Iris pigment epithelial cell (primary cell): ENCODE results near the gene ISYNA1.
"Not testable (repeated sequence)": the region's sequence is repeated elsewhere in the genome, so short reads cannot be mapped to it uniquely, and the experiment has no call there.

ENCODE experiments used
- DNase-seq: peaks from one replicate; pipeline ENCODE4 v3.0.0-alpha.2; 2011; ENCODE audit warnings: low read depth

The ISYNA1 gene

DNA sequence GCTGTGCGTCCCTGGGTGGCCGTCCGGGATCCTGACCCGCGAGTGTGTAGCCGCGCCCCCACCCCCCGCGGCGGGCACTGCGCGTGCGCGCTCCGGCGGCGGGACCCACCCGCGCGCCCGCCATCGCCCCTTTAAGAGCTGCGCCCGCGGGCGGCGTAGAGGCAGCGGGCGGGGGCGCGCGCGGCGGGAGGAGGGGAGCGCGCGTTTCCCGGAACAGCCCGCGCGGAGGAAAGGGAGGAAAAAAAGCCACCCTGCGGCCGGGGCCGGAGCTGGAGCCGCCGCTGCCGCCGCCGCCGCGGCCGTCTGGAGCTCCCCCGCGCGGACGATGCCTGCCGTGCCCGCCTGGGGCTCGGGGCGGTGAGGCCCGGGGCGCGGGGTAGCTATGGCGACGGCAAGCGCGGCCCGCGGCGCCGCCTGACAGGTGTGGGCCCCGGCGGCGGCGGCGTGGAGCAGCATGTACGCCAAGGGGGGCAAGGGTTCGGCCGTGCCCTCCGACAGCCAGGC is 18.7 kb downstream of the ISYNA1 start, which contains the start of gene SSBP4:
SSBP4 (plus strand) TSS at position 204 of the 504 bp plus-strand sequence; CDS start at position 455, 251 bp downstream.
- peak; percentile 79 for DNase-seq

DNA sequence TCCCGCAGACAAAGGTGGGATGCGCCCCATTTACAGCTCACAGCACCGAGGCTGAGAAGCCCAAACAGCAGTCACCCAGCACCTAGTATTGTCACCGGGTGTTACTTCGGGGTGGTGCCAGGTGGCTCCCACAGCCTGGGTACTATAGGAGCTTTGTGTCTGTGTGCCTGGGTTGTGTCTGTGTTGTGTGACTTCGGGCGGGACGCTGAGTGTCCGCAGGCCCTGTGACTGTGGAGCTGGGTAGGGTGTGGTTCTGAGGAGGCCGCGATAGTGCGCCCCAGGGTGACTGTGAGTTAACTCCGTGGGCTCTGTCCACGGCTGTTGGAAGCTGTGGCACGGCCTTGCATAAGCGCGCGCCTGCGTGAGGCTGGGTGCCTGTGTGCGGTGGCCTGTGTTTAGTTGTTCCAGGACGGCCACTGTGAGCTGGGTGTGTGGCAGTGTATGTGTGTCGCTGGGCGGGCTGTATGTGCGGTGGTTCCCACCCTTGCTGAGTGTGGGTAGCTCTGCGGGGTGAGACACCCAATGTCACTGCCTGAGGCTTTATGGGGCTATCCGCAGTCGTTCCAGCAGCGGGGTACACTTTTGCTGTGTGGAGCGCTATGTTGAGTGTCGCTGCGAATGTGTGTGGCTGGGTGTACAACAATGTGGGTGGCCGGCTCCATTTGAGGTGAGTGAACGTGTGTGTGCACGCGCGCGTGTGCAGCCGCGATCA is 19.3 kb downstream of the ISYNA1 start:
- DNase-seq: no peak

DNA sequence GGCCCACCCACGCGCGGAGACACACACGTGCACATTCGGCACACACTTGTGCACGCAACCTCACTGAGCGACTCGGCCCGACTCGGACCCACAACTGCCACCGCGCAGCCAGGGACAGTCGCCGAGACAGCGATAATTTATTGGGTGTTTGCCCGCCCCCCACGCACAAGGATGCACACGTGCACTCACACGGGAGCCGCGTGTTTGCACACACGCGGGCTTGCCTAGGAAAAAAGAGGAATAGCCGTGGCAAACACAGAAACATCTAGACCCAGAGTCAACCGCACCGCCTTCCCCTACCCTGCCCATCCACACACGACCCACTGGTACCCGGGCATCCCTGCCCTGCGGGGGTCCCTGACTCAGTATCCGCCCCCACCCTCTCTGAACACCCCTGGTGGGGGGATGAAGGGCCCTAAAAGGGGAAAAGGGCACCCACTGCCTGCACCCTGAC is 19.9 kb downstream of the ISYNA1 start:
- no peak for DNase-seq

DNA sequence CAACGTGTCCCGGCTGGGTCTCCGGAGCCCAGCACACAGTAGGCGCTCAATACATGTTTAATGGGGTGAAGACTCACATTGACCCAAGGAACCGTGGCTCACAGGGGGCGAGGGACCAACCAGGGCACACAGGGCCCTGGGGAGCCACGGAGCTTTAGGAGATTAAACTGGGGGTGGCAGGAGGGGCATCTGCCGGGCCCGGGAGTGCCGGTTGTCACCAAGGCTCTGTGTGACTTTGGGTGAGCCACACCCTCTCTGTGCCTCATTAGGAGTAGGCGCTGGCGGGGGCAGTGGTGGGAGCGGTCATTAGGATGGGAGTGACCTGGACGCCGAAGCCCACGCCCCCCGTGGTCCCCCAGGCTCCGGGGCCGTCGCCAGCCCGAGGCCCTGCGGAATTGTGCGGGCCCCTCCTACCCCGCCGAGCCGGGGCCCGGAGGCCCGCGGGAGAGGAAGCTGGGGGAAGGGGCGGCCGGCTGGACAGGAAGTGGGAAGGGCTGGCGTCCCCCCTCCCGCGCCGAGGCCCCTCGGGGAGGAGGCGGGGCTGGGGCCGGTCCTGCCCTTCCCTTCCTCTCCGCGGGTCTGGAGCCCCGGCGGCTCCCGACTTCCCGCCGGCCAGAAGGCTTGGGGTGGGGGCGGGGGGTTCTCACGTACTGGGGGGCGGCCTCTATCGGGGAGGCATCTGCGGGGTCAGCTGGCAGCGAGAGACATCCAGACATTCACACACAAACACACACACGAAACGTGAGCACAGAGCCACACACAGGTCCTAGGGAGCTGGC is 20.5 kb downstream of the ISYNA1 start:
- DNase-seq: peak; percentile 81

DNA sequence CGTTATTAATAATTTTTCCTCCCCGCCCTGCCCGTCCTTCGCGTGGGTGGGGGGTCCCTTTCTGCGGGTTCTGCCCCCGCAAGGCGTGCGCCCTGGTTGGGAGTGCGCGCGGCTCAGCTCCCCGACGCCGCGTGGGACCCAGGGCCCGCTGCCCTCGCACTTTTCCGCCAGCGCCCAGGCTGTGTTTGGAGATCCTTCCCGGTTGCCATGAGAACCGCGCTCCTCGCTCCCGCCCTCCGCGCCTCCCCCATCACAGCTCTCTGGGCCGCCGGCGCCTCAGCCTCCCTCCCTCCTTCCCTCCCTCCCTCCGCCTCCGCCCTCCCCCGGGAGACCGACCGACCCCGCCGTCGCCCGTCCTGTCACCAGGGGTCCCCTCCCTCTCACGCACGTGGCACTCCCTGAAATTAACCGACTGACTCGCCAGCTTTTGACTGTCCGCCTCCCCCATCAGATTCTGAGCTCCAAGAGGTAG is 21.1 kb downstream of the ISYNA1 start:
- peak; percentile 90 for DNase-seq

DNA sequence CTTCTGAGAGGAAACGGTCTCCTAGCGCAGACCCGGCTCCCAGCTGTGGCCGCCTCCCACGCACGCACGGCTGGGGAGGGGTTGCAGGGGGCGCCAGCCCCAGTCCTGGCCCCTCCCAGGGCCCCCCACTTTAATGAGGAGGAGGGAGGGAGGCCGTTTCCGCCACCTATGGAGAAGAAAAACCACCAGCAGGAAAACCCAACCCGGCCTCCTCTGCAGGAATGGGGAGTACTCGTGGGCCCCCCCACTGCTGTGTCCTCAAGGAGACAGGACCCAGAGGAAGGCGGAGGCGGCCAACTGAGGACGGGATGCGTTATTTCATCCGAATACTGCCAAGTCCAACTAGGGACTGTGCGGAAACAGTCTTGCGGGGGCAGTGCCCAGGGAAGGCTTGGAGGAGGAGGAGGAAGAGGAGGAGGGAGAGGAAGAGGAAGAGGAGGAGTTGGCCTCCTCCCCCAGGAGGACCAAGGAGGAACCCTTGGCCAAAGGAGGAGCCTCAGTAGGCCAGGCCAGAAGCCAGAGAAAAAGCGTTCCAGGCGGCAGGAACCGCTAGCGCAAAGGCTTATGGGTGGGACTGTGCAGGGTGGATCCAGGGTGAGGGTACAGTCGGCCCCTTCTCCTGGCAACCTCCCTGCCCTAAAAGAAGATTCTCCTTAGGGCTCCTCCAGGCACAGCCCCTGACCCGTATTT is 22.6 kb downstream of the ISYNA1 start:
- peak; percentile 70 for DNase-seq

DNA sequence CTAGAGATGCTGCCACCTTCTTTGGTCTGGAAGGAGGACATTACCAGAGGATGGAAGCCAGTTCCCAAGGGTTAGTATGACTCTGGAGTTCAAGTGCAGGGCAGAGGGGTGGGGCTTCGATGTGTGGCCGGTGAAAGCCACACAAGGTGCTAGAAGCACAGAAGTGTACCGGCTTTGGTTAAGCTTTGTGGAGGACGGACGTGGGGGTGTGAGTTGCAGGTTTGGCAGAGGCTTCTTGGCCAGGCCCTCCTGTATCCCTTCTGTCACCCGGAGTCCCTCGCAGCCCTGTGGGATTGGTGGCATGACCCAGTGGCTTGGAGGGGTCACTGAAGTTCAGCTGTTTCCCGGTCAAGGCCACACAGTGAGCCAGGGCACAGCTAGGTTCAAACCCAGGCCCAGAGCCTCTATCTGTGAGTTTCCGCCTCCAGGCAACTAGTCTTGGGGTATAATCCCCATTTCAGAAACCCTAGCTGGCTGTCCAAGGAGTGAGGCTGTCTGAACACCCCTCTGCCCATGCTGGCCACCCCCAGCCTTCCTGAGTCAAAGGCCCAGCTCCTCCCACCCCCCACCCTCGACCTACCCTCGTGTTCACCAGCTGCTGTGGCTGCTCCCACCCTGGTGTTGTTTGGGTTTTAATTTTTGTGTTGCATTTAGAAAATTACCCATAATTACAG is 23.3 kb downstream of the ISYNA1 start:
- DNase-seq: peak; percentile 55

DNA sequence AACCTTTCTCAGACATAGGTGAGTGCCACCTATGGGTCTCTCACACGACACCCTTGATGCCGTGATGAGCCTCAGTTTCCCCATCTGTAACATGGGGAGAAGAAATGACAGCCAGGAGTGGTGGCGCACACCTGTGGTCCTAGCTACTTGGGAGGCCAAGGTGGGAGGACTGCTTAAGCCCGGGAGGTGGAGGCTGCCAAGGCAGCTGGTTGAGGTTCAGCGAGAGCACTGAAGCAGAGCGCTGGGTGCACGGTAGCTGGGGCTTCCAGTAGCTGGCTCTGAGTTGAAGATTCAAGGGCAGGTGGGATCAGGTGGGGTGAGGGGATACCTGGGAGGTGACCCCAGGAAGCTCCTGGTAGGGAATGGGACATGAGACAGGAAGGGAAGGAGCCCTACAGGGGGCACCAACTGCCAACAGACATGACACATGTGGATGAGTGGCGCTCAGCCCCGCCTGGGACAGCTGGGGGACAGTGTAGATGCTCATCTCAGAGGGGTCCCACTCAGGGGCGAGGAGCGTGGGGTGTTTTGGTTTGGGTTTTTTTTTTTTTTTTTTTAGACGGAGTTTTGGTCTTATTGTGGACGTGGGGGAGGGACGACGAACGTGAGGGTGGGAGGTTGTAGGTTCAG is 25.2 kb downstream of the ISYNA1 start:
- DNase-seq: no peak

DNA sequence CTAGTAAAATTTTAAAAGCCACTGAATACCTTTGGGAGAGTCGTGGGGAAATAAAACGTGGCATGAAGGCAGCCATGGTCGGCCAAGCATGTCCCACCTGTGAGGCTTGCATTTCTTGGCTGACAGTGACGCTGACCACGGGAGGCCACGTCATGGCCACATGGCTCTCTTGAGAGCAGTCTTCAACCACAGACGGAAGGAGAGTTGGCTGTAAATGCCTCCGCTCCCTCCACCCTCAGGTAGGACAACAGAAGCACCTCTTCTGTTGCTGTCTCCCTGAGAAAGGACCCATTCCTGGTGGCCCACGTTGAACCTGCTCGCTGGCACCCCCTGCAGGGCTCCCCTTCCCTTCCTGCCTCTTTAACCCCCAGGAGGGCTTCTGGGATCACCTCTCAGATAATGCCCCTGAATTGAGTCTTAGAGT is 29.9 kb downstream of the ISYNA1 start:
- DNase-seq: no peak

DNA sequence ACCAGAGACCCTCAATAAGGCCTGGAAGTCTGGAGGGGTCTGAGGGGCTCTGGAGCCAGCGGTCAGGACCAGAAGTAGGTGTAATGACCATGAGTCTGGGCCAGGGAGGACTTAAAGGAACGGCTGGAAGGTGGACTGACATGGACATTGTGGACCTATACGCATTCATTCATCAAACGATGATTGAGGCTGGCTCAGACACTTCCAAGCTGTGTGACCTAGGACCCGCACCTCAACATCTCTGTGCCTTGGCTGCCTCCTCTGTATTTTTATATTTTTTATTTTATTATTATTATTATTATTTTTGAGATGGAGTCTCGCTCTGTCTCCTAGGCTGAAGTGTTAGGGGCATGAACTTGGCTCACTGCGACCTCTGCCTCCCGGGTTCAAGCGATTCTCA is 31.2 kb downstream of the ISYNA1 start:
- no peak for DNase-seq

DNA sequence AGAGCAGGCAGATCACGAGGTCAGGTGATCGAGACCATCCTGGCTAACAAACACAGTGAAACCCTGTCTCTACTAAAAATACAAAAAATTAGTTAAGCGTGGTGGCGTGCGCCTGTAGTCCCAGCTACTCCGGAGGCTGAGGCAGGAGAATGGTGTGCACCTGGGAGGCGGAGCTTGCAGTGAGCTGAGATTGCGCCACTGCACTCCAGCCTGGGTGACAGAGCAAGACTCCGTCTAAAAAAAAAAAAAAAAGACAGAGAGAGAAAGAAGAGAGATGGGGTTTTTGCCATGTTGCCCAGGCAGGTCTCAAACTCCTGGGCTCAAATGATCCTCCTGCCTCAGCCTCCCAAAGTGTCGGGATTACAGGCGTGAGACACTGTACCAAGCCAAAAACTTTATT is 32.2 kb downstream of the ISYNA1 start:
- DNase-seq: not testable (repeated sequence)

DNA sequence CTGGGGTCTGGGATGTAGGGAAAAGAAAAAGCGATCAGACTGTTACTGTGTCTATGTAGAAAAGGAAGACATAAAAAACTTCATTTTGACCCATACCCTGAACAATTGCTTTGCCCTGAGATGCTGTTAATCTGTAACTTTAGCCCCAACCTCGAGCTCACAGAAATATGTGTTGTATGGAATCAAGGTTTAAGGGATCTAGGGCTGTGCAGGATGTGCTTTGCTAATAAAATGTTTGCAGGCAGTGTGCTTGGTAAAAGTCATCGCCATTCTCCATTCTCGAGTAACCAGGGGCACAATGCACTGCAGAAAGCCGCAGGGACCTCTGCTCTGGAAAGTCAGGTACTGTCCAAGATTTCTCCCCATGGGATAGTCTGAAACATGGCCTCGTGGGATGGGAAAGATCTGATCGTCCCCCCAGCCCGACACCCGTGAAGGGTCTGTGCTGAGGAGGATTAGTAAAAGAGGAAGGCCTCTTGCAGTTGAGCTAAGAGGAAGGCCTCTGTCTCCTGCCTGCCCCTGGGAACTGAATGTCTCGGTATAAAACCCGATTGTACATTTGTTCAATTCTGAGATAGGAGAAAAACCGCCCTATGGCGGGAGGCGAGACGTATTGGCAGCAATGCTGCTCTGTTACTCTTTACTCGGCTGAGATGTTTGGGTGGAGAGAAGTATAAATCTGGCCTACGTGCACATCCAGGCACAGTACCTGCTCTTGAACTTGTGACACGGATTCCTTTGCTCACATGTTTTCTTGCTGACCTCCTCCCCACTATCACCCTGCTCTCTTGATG is 35.3 kb downstream of the ISYNA1 start:
- not testable (repeated sequence) for DNase-seq

DNA sequence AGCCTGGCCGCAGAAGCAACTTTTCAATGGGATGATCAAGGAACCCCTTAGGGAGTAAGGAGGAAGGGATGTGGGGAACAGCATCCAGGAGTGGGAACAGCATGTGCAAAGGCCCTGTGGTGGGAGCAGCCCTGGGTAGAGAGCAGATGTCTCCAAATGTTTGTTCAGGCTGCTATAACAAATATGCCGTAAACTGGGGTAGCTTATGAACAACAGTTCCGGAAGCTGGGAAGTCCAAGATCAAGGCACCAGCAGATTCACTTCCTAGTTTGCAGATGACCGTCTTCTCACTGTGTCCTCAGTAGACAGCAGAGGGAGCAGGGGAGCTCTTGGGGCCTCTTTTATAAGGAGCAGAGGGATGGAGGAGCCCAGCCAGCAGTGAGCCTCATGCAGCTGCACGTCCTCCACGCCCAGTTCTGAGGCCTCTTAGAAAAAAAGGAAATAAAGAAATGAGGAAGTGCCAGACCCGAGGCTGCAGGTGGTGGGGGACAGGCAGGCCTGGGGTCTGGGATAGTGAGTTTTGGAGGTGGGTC is 36.3 kb downstream of the ISYNA1 start:
- DNase-seq: peak; percentile 71

DNA sequence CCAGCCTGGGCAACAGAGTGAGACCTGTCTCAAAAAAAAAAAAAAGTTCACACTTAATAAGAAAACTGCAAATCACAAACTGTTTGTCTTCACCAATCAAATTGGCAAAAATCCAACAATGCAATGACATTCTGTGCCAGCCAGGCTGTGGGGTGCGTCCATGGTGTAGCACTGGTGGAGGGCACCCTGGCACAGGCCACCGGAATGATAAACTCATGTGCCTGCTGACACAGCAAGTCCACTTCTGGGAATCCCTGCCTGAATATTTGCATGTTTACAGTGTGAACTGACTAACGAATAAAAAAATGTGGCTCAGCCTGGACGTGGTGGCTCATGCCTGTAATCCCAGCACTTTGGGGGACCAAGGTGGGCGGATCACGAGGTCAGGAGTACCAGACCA is 38.9 kb downstream of the ISYNA1 start:
- peak; percentile 79 for DNase-seq

DNA sequence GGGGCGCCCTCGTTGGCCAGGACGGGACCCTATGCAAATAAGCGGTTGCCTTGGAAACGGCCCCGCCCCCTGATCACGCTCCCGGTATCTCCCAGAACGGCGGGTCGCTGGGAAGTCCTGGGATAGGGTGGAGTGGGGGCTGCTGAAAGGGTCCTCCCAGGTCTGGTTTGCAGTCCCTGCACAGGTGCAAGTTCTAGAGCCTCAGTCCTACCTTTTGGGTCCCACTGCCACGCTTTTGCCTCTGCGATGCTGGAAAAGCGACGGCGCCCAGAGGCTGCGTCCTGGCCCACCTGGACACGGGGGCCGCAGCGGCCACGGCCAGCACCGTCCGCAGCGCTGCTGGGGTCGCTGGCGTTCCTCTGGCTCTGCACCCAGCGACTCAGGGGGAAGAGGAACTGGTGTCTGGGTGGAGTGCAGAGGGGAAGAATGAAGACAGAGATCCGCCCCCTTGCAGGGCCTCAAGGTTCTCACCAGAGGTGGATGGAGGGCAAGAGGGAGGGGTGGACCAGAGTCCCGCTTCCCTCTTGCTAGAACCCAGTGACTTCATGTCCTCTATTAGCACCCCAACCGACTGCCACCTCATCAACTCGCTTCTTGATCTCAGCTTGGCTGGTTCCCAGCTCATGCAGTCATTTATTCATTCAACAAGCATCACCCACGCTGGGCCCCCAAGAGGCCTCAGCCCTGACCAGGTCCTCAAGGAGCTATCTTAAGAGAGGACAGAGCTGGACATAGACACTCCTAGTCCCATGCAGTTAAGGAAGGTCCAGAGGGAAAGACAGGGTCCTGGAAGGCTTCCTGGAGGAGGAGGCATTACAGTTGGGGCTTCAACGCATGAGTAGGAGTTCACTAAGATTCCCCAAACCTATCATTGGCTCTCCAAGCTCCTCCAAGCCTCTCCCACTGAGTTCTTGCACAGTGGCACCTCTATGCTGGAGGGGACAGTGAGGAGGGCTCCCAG is 40.4 kb downstream of the ISYNA1 start, which contains the start of gene LRRC25:
LRRC25 (minus strand) TSS at position 381 of the 961 bp plus-strand sequence. CDS start 659 bp downstream, outside the sequence.
- DNase-seq: no peak

DNA sequence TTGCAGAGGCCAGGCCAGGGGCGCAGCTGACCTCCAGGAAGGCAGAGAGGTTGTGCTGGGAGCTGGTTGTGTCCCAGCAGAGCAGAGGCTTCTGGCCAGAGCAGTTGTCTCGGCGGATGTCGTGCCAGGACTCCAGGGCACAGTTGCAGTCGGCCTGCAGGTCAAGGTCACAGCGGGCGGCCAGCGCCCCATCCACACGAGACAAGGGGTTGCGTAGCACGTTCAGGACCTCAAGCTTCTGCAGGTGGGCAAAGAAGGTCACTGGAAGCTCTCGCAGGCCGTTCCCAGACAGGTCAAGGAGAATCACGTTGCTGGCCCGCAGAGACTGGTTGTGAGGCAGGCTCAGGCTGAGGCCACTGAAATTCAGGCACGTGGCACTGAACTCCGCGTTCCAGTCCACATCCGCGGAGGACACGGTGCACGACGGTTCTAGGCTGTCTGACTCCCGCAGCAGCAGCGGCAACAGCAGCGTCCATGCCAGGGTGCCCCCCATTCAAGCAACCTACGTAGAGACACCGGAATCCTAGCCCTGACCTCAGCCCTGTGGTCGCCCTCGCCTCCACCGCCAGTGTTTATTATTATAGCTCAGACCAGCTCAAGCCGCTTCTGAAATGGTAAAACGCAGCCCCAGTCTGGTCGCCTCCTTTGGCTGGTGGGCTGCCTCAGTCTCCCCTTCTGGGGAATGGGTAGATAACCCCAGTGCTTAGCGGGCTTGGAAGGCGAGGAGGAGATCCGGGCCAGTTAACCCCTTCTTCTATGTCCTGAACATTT is 41.3 kb downstream of the ISYNA1 start:
- no peak for DNase-seq

DNA sequence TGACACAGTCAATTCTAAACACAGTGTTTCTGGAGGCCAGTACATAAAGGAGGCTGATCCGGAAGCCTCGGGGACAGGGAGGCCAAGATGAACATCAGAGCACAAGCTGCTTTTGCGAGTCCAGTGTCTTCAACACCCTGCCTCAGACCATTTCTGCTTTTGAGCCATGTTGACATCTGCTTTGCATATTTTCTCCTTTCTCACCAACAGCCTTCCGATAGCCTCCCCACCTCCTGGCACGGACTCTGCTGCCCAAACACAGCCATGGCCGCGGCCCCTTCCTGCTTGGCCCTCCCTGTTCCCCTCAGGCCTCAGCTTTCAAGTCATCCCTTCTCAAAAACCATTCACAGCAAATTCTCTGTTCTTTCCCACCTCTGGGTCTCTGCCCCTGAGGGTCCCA is 44.1 kb downstream of the ISYNA1 start:
- DNase-seq: no peak

DNA sequence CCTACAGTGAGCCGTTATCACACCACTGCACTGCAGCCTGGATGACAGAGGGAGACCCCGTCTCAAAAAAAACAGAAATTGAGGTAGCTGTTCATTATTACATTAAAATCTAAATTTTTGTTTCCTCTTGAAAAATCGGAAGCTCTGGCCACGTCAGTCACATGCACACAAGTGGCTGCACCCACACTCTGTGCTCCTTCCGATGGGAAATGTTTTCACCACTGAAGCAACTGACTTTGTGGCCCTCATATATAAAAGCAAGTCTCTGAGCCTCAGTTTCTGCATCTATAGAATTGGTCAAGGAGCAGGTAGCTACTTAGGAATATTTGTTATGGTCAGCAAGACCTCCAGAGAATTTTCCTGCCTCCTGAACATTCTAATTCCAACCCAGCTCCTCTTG is 45.0 kb downstream of the ISYNA1 start:
- DNase-seq: no peak
